Adipocyte (in vitro differentiated cells): ENCODE measurements around the gene QKI.
"Not testable (repeated sequence)": the region's sequence is repeated elsewhere in the genome, so short reads cannot be mapped to it uniquely, and the experiment has no call there.

Source experiments
- DNase-seq: peaks from one replicate; pipeline ENCODE4 v3.0.0-alpha.2; 2015; ENCODE audit warnings: low read depth
- H3K27me3 ChIP-seq: replicated peaks from 2 replicates; pipeline ENCODE4 v1.7.0; 2013; ENCODE audit warnings: mild to moderate bottlenecking, low read length, moderate library complexity; ENCODE audit not compliant: control insufficient read depth, insufficient read depth
- H3K36me3 ChIP-seq: 2 replicates; pipeline ENCODE4 v1.7.0; 2013; ENCODE audit warnings: low read length, mild to moderate bottlenecking, moderate library complexity; ENCODE audit not compliant: control insufficient read depth, insufficient read depth, severe bottlenecking
- H3K4me1 ChIP-seq: 2 replicates; pipeline ENCODE4 v1.7.0; 2013; ENCODE audit warnings: mild to moderate bottlenecking, low read length, moderate library complexity; ENCODE audit not compliant: control insufficient read depth, insufficient read depth
- H3K4me3 ChIP-seq: 2 replicates; pipeline ENCODE4 v1.7.0; 2013; ENCODE audit warnings: mild to moderate bottlenecking, low read length, moderate library complexity
- H3K9ac ChIP-seq: 2 replicates; pipeline ENCODE4 v1.7.0; 2013; ENCODE audit warnings: mild to moderate bottlenecking, low read length, moderate library complexity
- H3K9me3 ChIP-seq: 2 replicates; pipeline ENCODE4 v1.7.0; 2013; ENCODE audit warnings: mild to moderate bottlenecking, low read length, moderate library complexity; ENCODE audit not compliant: control insufficient read depth

QKI gene

GRCh38 chr6:163432300-163432699, 17.8 kb downstream of the QKI start:
- peaks cover 48% of the 10 kb centered on the region for H3K4me1 ChIP-seq
- no peak overlapping the region for H3K4me3 ChIP-seq
- H3K9me3 ChIP-seq, result no peaks in the 10 kb centered on the region
- DNase-seq, result no peak
- H3K9ac ChIP-seq, result no peak overlapping the region
- H3K27me3 ChIP-seq, result no peaks in the 10 kb centered on the region
- H3K36me3 ChIP-seq, result no peaks in the 10 kb centered on the region

GRCh38 chr6:163433486-163433885, 19.0 kb downstream of the QKI start:
- H3K4me3 ChIP-seq, H3K36me3 ChIP-seq, DNase-seq, H3K9me3 ChIP-seq, H3K27me3 ChIP-seq, H3K9ac ChIP-seq: not testable (repeated sequence)
- peaks cover 48% of the 10 kb centered on the region for H3K4me1 ChIP-seq

GRCh38 chr6:163435023-163435422, 20.5 kb downstream of the QKI start:
- H3K36me3 ChIP-seq, result no peaks in the 10 kb centered on the region
- H3K9me3 ChIP-seq, result no peaks in the 10 kb centered on the region
- H3K4me3 ChIP-seq, result no peak overlapping the region
- peaks cover 34% of the 10 kb centered on the region for H3K4me1 ChIP-seq
- no peak for DNase-seq
- no peak overlapping the region for H3K9ac ChIP-seq
- no peaks in the 10 kb centered on the region for H3K27me3 ChIP-seq

GRCh38 chr6:163436843-163437242, 22.3 kb downstream of the QKI start:
- no peak overlapping the region for H3K9ac ChIP-seq
- no peak for DNase-seq
- peaks cover 27% of the 10 kb centered on the region for H3K4me1 ChIP-seq
- H3K9me3 ChIP-seq, result no peaks in the 10 kb centered on the region
- no peaks in the 10 kb centered on the region for H3K27me3 ChIP-seq
- no peaks in the 10 kb centered on the region for H3K36me3 ChIP-seq
- no peak overlapping the region for H3K4me3 ChIP-seq

- H3K9ac ChIP-seq, result no peak overlapping the region
- no peak overlapping the region for H3K4me3 ChIP-seq
- H3K9me3 ChIP-seq, result no peaks in the 10 kb centered on the region
- no peaks in the 10 kb centered on the region for H3K27me3 ChIP-seq
- H3K36me3 ChIP-seq, result no peaks in the 10 kb centered on the region
- H3K4me1 ChIP-seq, result peaks cover 23% of the 10 kb centered on the region
- DNase-seq, result no peak
Measured at GRCh38 chr6:163437466-163437865, 22.9 kb downstream of the QKI start.

- Histone ChIP-seq H3K4me3 (no peak overlapping the region), H3K9ac (no peak overlapping the region), H3K36me3 (no peaks in the 10 kb centered on the region), H3K27me3 (no peaks in the 10 kb centered on the region), H3K9me3 (no peaks in the 10 kb centered on the region), H3K4me1 (peaks cover 23% of the 10 kb centered on the region)
- DNase-seq, result no peak
Measured at GRCh38 chr6:163438298-163438939, 23.9 kb downstream of the QKI start.

- Histone ChIP-seq H3K27me3 (no peaks in the 10 kb centered on the region), H3K4me1 (peaks cover 23% of the 10 kb centered on the region), H3K36me3 (no peaks in the 10 kb centered on the region), H3K4me3 (no peak overlapping the region), H3K9ac (no peak overlapping the region), H3K9me3 (no peaks in the 10 kb centered on the region)
- DNase-seq, result no peak
Measured at GRCh38 chr6:163438940-163439335, 24.4 kb downstream of the QKI start.

- H3K9ac ChIP-seq, H3K36me3 ChIP-seq, DNase-seq, H3K27me3 ChIP-seq, H3K9me3 ChIP-seq, H3K4me3 ChIP-seq: not testable (repeated sequence)
- H3K4me1 ChIP-seq, result peaks cover 23% of the 10 kb centered on the region
Measured at GRCh38 chr6:163439390-163439789, 24.9 kb downstream of the QKI start.

- H3K9me3 ChIP-seq, result no peaks in the 10 kb centered on the region
- no peak overlapping the region for H3K4me3 ChIP-seq
- H3K36me3 ChIP-seq, result no peaks in the 10 kb centered on the region
- peaks cover 23% of the 10 kb centered on the region for H3K4me1 ChIP-seq
- no peaks in the 10 kb centered on the region for H3K27me3 ChIP-seq
- DNase-seq, result no peak
- H3K9ac ChIP-seq, result no peak overlapping the region
Measured at GRCh38 chr6:163439997-163440396, 25.5 kb downstream of the QKI start.

- Histone ChIP-seq H3K36me3 (no peaks in the 10 kb centered on the region), H3K4me3 (no peak overlapping the region), H3K4me1 (peaks cover 23% of the 10 kb centered on the region), H3K9ac (no peak overlapping the region), H3K9me3 (no peaks in the 10 kb centered on the region), H3K27me3 (no peaks in the 10 kb centered on the region)
- no peak for DNase-seq
Measured at GRCh38 chr6:163442336-163442735, 27.8 kb downstream of the QKI start.

- H3K27me3 ChIP-seq, result no peaks in the 10 kb centered on the region
- no peak overlapping the region for H3K9ac ChIP-seq
- no peaks in the 10 kb centered on the region for H3K36me3 ChIP-seq
- H3K4me3 ChIP-seq, result no peak overlapping the region
- peaks cover 16% of the 10 kb centered on the region for H3K4me1 ChIP-seq
- DNase-seq, result no peak
- H3K9me3 ChIP-seq, result no peaks in the 10 kb centered on the region
Measured at GRCh38 chr6:163444077-163444476, 29.6 kb downstream of the QKI start.

- no peak for DNase-seq
- Histone ChIP-seq H3K4me1 (peaks cover 18% of the 10 kb centered on the region), H3K9me3 (no peaks in the 10 kb centered on the region), H3K36me3 (no peaks in the 10 kb centered on the region), H3K4me3 (no peak overlapping the region), H3K9ac (no peak overlapping the region), H3K27me3 (no peaks in the 10 kb centered on the region)
Measured at GRCh38 chr6:163446549-163446948, 32.0 kb downstream of the QKI start.
